NCI-H2081 (cell line): ENCODE data around the gene FOXI3.
"Not testable (repeated sequence)": the region's sequence is repeated elsewhere in the genome, so short reads cannot be mapped to it uniquely, and the experiment has no call there.

Experiments used
- DNase-seq, 2 experiments: peaks; one replicate each; lab custom pipeline; 2025; lab: John Stamatoyannopoulos, UW

FOXI3 gene

GRCh38 chr2:88442061-88442460 is 10.4 kb downstream of the FOXI3 start:
- no peak for DNase-seq

- DNase-seq = no peak
Observed at GRCh38 chr2:88437010-88437409, 15.5 kb downstream of the FOXI3 start.

- no peak for DNase-seq
Observed at GRCh38 chr2:88429929-88430328, 22.6 kb downstream of the FOXI3 start.

DNA sequence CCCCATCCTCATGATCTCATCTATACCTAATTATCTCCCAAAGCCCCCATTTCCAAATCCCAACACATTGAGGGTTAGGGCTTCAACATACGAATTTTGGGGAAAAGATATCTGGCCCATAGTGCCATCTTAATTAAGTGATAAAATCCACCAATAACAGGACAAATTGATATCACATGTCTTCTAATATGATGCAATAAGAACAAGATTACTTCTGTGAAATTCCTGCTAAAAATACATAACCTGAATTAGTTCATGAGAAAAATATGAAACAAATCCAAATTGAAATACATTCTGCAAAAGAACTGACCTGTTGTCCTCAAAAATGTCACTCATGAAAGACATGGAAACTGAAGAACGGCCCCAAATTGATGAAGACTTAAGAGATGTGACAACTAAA is 28.8 kb downstream of the FOXI3 start:
- no peak for DNase-seq

GRCh38 chr2:88419051-88419450 is 33.4 kb downstream of the FOXI3 start:
- DNase-seq = not testable (repeated sequence)

DNA sequence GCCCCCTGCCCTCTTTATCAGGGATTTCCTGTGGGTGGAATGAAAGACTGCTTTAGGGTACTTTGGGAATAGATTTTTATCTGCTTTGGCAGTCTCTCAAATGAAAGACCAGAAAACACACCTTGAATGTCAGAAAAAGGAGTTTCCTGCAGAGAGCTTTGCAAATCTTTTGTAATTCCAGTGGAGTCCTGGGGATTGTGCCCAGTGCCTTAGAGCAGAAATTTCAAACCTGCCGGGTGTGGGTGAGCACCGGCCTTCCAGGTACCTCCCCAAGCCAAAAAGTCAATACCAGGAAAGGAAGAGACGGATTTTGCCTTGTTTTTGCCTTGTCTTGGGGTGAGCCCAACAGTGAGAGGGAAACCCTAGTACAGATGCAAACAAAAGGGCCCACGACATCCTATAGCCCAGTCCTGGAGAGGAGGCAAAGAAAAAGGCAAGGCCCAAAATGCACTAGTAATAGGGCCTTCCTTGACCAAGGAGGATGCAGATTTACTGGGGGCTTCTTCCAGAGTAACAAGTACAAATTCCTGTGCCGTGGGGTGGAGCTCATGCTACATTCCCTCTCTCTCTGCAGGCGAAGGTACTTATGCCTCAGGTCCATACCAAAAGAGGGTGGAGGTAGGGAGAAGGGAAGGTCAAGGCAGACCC is 36.4 kb downstream of the FOXI3 start:
- DNase-seq = no peak

DNA sequence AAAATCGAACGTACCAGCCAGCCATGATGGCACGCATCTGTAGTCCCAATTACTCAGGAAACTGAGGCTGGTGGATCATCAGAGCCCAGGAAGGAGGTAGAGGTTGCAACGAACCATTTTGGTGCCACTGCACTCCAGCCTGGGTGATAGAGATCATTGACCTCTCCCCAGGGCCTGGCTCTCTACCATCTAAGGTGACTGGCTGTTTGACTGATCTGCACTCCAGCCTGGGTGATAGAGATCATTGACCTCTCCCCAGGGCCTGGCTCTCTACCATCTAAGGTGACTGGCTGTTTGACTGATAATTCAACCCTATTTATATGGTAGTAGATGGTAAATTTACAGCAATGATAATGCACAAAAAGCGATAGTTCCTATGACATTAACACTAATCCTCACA is 43.6 kb downstream of the FOXI3 start:
- not testable (repeated sequence) for DNase-seq

GRCh38 chr2:88400037-88400767 is 52.3 kb downstream of the FOXI3 start:
- peak in 1 of 2 experiments; percentile 3 for DNase-seq

DNA sequence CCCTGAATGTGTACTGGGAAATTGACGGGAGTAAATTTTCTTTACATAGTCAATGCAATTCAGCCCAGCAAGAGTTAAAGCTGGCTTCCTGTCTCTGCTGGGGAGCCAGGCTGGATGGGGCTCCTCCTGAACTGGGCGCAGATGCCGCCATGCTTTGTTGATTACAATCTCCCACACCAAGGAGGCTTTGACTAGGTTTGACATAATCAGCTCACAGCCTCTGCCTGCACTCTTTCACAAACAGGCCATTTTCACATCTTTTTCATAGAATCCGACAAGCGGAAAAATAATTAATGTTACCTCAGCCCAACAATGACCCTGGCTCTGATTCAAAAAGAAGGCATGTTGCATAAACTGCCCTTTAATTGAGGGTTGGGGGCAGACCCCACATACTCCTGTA is 54.3 kb downstream of the FOXI3 start:
- DNase-seq = no peak
